ENCODE measurements around the gene CUEDC1.

CUEDC1 gene

DNA sequence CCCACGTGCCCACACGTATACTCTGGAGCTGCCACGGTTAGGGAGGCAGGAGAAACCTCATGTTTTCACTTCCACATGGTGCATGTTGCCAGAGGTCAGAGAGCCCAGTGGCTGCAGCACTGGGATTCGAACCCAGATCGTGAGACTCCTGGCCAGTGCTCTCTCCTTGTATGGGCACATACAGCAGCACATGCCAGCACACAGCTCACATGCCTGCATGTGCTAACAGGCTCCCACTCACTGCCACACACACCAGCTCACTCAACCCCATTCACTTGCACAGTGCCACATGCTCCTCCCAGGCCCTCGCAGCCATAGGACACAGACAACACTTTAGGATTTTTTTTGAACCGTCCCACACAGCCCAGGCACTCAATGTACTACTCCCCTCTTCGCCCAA lies 55.8 kb downstream of the CUEDC1 start:
- no peaks in the 10 kb centered on the region for H3K36me3 ChIP-seq (ENCODE audit: insufficient read depth, low read length)
- no peak for TF ChIP-seq POLR2AphosphoS5 (IDR thresholded peaks at IDR 0.05; ENCODE audit: borderline replicate concordance, low read depth, low read length)
- no peak for TF ChIP-seq FOXP2 (optimal IDR thresholded peaks at IDR 0.05; ENCODE audit: control extremely low read depth, extremely low read length, insufficient read depth)
- no peak overlapping the region for H3K27ac ChIP-seq
- no peaks in the 10 kb centered on the region for H3K9me3 ChIP-seq (ENCODE audit: low read depth, low read length)
- no peak overlapping the region for H3K9ac ChIP-seq (ENCODE audit: insufficient read length)
- no peak for DNase-seq (ENCODE audit: low read depth, low spot score)
- H3K4me3 ChIP-seq: no peak overlapping the region

DNA sequence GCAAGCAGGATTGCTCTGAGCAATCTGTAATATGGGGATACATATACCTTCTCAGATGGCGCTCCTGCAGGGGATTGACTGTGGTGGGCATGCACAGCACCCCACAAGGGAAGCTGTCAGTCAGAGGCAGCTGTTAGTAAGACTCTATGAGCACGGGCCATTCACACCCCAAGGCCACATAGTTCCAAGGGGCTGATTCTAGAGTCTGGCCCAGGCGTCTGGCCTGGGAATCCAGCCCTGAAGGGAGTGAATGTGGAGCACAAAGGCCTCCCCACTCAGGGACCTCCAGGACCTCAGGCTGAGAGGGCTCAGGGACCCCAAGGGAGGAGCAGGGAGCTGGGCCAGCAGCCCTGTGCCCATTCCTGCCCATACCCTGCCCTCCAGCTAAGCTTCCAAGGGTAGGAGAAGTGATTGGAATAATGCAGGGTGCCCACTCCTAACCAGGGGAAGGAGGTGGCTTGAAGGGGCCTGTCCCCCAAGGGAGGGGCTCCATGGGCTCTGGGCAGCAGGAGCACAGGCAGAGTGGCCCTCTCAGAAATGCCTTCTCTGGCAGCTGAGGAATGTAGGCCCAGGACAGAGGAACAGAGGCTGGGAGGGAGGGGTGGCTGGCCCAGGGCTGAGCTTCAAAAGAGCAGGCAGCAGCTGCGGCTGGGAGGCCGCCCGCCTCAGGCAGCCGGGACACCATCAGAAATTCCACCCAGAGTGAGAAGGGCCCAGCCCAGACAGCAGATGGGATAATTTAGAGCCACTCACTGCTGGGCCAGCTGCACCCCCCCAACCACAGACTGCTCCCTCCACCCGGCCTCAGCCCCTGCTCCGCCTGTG lies 56.5 kb downstream of the CUEDC1 start:
- DNase-seq (ENCODE audit: low read depth, low spot score): no peak
- TF ChIP-seq FOXP2 (optimal IDR thresholded peaks at IDR 0.05; ENCODE audit: control extremely low read depth, extremely low read length, insufficient read depth) (no peak), EZH2 (IDR thresholded peaks at IDR 0.05) (no peak), POLR2AphosphoS5 (IDR thresholded peaks at IDR 0.05; ENCODE audit: borderline replicate concordance, low read depth, low read length) (no peak)
- H3K9me3 ChIP-seq (ENCODE audit: low read depth, low read length): no peaks in the 10 kb centered on the region
- no peaks in the 10 kb centered on the region for H3K36me3 ChIP-seq (ENCODE audit: insufficient read depth, low read length)
- H3K4me3 ChIP-seq: no peak overlapping the region
- H3K9ac ChIP-seq (ENCODE audit: insufficient read length): no peak overlapping the region
- no peak overlapping the region for H3K27ac ChIP-seq

GRCh38 chr17:57895382-57896060 lies 59.7 kb downstream of the CUEDC1 start:
- no peaks in the 10 kb centered on the region for H3K9me3 ChIP-seq (ENCODE audit: low read depth, low read length)
- no peak overlapping the region for H3K4me3 ChIP-seq
- no peak overlapping the region for H3K27ac ChIP-seq
- H3K9ac ChIP-seq (ENCODE audit: insufficient read length): no peak overlapping the region
- no peak for DNase-seq (ENCODE audit: low read depth, low spot score)
- TF ChIP-seq EZH2 (IDR thresholded peaks at IDR 0.05) (no peak), FOXP2 (optimal IDR thresholded peaks at IDR 0.05; ENCODE audit: control extremely low read depth, extremely low read length, insufficient read depth) (no peak), POLR2AphosphoS5 (IDR thresholded peaks at IDR 0.05; ENCODE audit: borderline replicate concordance, low read depth, low read length) (no peak)
- no peaks in the 10 kb centered on the region for H3K36me3 ChIP-seq (ENCODE audit: insufficient read depth, low read length)

GRCh38 chr17:57894848-57895247 lies 60.4 kb downstream of the CUEDC1 start:
- H3K27ac ChIP-seq: no peak overlapping the region
- no peak overlapping the region for H3K9ac ChIP-seq (ENCODE audit: insufficient read length)
- DNase-seq (ENCODE audit: low read depth, low spot score): no peak
- H3K4me3 ChIP-seq: no peak overlapping the region
- no peaks in the 10 kb centered on the region for H3K36me3 ChIP-seq (ENCODE audit: insufficient read depth, low read length)
- H3K9me3 ChIP-seq (ENCODE audit: low read depth, low read length): no peaks in the 10 kb centered on the region
- TF ChIP-seq FOXP2 (optimal IDR thresholded peaks at IDR 0.05; ENCODE audit: control extremely low read depth, extremely low read length, insufficient read depth): no peak
- no peak for TF ChIP-seq POLR2AphosphoS5 (IDR thresholded peaks at IDR 0.05; ENCODE audit: borderline replicate concordance, low read depth, low read length)
- TF ChIP-seq EZH2 (IDR thresholded peaks at IDR 0.05): no peak

- TF ChIP-seq POLR2AphosphoS5 (IDR thresholded peaks at IDR 0.05; ENCODE audit: borderline replicate concordance, low read depth, low read length): no peak
- no peak for TF ChIP-seq EZH2 (IDR thresholded peaks at IDR 0.05)
- no peak for TF ChIP-seq FOXP2 (optimal IDR thresholded peaks at IDR 0.05; ENCODE audit: control extremely low read depth, extremely low read length, insufficient read depth)
- no peaks in the 10 kb centered on the region for H3K36me3 ChIP-seq (ENCODE audit: insufficient read depth, low read length)
- no peaks in the 10 kb centered on the region for H3K9me3 ChIP-seq (ENCODE audit: low read depth, low read length)
- no peak for DNase-seq (ENCODE audit: low read depth, low spot score)
- peak overlapping the region; percentile 83 for H3K27ac ChIP-seq
- peak overlapping the region; percentile 58 for H3K4me3 ChIP-seq
- H3K9ac ChIP-seq (ENCODE audit: insufficient read length): no peak overlapping the region
These were observed 62.2 kb downstream of the CUEDC1 start for GRCh38 chr17:57892820-57893595.

DNA sequence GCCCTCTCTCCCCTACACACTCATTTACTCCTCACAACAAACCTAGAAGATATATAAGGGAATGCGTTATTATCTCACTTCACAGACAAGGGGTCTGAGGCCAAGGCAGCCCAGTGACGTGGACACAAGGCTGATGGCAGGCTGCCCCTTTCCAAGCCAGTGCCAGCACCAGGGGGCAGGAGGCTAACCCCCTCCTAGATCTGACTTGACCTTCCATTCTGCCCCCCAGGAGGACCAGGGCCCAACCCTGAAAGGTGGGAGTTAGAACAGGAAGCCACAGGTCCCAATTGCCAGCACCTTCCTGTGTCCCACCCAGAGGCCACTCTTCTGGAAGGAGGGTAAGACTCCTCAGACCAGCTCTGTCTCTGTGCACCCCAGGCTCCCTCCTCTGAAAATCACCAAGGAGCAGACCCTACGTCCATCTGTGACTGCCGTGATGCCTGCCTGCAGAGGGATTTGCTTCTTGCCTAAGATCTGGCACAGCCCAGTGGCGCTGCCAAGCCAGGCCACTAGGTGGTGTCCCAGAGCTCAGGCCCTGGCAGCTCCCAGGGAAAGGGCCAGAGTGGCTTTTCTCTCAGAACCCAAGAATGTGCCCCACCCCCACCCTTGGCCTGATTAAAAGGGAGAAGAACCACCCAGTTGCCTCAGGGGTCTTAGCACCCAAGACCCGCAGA lies 62.9 kb downstream of the CUEDC1 start:
- no peaks in the 10 kb centered on the region for H3K9me3 ChIP-seq (ENCODE audit: low read depth, low read length)
- TF ChIP-seq FOXP2 (optimal IDR thresholded peaks at IDR 0.05; ENCODE audit: control extremely low read depth, extremely low read length, insufficient read depth) (no peak), POLR2AphosphoS5 (IDR thresholded peaks at IDR 0.05; ENCODE audit: borderline replicate concordance, low read depth, low read length) (no peak), EZH2 (IDR thresholded peaks at IDR 0.05) (no peak)
- no peaks in the 10 kb centered on the region for H3K36me3 ChIP-seq (ENCODE audit: insufficient read depth, low read length)
- H3K27ac ChIP-seq: no peak overlapping the region
- H3K9ac ChIP-seq (ENCODE audit: insufficient read length): no peak overlapping the region
- DNase-seq (ENCODE audit: low read depth, low spot score): no peak
- H3K4me3 ChIP-seq: no peak overlapping the region

GRCh38 chr17:57890857-57891232 lies 64.4 kb downstream of the CUEDC1 start:
- Histone ChIP-seq H3K9ac (ENCODE audit: insufficient read length) (no peak overlapping the region), H3K9me3 (ENCODE audit: low read depth, low read length) (no peaks in the 10 kb centered on the region), H3K27ac (no peak overlapping the region), H3K36me3 (ENCODE audit: insufficient read depth, low read length) (no peaks in the 10 kb centered on the region), H3K4me3 (no peak overlapping the region)
- no peak for TF ChIP-seq POLR2AphosphoS5 (IDR thresholded peaks at IDR 0.05; ENCODE audit: borderline replicate concordance, low read depth, low read length)
- TF ChIP-seq FOXP2 (optimal IDR thresholded peaks at IDR 0.05; ENCODE audit: control extremely low read depth, extremely low read length, insufficient read depth): no peak
- TF ChIP-seq EZH2 (IDR thresholded peaks at IDR 0.05): no peak
- DNase-seq (ENCODE audit: low read depth, low spot score): no peak
